Activated T-cell treated with anti-CD3 and anti-CD28 coated beads for 48 hours (primary cell): Measurements from ENCODE around the gene NAMPT.
"Not testable (repeated sequence)": the region's sequence is repeated elsewhere in the genome, so short reads cannot be mapped to it uniquely, and the experiment has no call there.

Experiments used
- DNase-seq: peaks from one replicate; pipeline ENCODE4 v3.0.0-alpha.2; 2020; ENCODE audit warnings: low read depth

NAMPT gene

DNA sequence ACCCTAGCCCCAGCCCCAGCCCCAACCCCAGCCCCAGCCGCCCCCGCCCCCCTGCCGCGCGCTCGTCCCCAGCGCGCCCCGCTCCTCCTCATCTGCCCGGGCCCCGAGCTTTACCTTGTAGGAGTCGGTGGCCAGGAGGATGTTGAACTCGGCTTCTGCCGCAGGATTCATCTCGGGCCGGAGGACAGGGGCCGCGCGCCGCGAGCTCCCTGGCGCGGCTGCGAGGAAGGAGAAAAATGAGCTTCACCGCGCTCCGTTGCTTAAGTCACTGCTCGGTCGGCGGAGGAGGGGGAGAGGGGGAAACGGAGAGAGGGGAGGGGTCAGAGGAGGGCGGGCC lies at the start of gene NAMPT:
TSS of gene NAMPT (minus strand) at position 270 of the 337 bp plus-strand sequence. CDS start at position 171, 99 bp downstream.
- no peak for DNase-seq

DNA sequence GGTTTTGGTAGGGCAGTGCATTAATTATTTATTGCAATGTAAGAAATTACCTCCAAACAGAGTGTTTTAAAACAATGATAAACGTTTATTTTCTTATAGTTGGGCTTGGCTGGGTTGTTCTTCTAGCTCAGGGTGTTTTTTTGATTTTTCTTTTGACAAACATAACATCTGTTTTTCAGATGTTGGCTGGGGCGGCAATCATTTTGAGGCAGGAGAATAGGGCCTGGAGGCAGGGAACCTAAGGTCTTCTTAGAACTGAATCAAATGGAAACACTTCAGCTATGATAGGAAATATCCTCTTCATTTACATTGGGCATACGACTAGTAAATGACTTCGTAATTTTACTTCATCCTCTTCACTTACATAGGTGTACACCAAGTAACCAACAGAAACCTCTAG lies 47.4 kb upstream of the NAMPT start:
- DNase-seq, result no peak

DNA sequence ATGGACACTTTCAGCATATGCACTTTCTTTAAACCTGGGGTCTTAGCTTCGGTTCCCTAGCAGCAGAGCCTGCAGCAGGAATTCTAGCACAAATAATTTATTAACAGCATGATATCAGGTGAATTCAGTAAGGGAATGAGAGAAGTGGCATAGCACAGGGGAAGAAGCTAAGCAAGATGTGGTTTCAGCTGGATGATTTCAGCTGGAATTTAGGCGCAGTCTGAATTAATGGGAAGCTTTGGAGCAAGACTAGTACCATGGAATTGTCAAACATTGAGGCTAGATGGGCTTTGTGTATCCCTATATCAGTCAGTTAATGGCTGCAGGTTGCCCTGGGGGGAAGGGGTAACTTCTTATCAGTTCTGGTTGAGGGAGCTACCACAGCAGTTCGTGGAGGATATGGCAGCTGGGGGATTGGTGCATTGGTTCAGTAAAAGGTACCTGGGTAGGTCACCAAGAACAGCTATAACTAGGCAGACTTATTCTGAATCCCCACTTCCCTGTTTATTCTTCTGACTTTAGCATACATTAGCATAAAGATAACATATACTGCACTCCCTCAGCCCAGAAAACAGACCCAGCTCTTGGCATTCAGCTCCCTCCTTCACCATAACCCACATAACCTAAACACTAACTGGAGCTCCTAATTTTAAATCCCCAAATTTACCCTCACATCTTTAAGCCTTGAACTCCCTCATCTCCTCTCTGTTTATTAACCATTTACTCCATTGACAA lies 46.8 kb upstream of the NAMPT start:
- DNase-seq, result no peak

DNA sequence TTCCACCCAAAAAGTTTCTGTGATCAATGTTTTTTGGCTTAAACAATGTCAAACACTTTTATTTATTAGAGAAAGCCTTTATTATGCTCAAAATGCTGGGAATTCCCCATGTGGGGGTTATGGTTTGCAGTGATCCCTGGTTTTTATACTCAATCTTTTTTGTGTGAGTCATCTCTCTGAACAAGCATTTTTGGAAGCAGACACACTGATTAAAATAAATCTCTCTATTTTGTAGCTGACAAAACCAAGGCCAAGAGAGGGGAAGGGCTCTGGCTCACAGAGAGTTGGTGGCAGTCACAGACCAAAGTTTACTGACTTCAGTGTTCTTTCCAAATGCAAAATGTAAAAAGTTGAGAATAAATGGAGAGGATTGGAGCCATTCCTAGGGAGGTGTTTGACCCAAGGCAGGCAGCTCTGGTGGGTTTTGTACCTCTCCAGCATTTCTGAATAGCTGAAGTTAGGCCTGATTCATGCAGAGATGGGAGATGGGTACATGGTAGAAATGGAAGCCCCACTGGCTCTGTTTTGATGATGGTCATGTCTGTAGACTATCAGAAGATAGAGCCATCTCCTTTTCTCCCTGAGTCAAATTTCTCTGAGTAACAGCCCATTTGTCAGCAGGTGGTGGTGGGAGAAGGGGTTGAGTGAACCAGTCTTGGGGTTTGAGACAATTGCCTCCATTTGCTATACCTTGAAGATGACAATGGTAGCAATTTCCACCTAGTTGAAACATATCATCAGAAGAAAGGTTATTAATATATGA lies 45.4 kb upstream of the NAMPT start:
- DNase-seq, result no peak

DNA sequence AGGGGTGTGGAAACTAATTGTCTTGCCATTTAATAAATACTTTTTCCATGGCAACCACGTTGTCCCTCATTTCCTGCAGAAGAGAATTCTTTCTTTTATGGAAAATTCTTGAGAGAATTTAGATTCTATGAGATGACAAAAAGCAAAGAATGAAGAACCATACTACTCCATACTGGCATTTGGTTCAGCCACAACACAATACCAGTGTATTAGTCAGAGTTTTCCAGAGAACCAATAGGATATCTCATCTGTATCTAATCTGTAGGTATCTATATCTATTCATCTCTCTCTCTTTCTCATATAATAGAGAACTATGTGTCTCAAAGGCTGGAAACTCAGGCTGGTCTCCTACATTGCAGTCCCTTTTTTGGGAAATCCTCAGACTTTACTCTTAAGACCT lies 44.6 kb upstream of the NAMPT start:
- DNase-seq, result no peak

DNA sequence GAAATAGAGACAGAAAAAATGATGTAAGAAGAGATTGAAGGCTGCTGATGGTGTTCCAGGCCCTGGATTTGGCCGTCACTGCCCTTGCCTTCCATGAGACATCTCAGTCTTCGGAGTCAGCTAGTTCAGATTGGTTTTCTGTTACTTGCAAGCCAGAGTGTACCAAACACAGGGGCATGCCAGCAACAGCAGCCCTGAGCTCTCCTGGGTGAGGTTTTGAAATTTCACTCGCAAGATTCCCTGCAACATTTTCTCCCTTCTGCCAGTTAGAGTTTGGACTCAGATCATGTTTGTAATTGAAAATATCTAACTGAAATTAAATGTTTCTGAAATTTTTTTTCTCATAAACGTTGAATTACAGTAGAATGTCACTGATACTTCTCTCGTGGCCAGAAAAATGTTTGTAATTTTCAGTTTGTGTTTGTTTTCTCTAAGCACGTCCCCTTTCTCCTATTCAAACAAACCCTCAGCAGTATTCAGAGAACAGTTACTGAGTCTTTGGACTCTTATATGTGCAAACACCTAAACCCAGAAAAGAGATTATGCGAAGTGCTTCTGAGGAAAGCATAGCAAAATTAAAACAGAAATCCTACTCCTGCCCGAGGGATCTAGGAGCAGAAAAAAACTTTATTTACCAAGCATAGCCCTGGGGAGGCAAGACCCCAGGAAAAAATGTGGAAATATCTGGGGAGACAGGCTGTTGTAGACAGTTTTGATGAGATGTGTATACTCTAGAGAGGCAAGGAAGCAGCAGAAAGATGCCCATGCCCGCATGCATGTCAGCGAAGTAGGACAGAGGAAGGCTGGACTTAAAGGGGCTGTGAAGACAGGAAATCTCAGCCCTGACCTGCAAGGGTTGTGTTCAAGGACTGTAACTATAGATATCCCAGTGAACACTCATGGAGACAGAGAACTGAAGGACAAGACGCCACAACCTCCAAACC lies 43.0 kb upstream of the NAMPT start:
- no peak for DNase-seq

DNA sequence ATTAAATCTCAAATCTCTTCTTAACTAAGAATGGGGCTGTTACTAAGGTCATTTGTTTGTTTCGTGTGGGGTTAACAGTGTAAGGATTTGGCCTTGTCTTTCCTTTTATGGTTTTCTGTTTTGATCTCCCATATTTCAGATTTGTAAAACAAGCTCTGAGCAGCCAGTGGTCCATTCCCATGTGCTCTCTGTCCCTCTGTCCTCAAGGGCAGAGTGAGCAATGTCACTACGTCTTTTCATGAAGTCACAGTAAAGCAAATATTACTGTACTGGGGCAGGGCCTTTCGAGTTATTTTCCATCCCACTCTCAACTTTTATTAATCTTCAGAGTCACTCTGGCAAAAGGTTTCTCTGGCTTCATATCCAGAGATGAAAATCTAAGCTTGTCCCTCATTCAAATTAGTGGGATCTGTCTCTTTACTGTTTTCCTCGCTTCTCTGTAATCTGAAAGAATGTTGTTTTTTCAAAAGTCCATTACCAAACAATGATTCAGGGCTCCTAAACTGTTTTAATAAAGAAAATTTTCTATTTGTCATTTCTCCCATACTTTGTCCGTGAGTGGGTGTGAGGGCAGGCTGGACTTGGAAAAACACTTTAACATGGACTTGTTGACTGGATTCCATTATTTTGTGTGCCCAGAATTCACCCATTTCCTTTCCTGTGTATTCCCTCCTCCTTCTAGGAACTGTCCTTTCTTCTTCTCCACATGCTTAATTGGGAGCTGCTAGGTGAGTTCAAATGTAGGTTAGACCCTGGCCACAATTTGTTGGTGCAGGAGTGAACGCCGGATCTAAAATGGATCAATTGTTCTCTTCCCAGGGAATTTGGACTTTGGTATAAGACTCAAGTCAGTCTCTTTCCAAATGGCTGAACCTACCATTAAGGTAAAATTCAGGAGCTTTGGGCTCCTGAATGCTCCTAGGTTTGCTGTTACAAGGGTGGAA lies 42.1 kb upstream of the NAMPT start:
- DNase-seq, result no peak

DNA sequence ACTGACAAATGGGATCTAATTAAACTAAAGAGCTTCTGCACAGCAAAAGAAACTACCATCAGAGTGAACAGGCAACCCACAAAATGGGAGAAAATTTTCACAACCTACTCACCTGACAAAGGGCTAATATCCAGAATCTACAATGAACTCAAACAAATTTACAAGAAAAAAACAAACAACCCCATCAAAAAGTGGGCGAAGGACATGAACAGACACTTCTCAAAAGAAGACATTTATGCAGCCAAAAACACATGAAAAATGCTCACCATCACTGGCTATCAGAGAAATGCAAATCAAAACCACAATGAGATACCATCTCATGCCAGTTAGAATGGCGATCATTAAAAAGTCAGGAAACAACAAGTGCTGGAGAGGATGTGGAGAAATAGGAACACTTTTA lies 39.7 kb upstream of the NAMPT start:
- not testable (repeated sequence) for DNase-seq

DNA sequence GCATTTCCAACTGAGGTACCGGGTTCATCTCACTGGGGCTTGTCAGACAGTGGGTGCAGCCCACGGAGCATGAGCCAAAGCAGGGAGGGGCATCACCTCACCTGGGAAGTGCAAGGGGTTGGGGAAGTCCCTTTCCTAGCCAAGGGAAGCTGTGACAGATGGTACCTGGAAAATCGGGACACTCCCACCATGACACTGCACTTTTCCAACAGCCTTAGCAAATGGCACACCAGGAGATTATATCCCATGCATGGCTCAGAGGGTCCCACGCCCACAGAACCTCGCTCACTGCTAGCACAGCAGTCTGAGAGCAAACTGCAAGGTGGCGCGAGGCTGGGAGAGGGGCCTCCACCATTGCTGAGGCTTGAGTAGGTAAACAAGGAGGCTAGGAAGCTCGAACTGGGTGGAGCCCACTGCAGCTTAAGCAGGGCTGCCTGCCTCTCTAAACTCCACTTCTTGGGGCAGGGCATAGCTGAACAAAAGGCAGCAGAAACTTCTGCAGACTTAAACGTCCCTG lies 35.5 kb upstream of the NAMPT start:
- not testable (repeated sequence) for DNase-seq

DNA sequence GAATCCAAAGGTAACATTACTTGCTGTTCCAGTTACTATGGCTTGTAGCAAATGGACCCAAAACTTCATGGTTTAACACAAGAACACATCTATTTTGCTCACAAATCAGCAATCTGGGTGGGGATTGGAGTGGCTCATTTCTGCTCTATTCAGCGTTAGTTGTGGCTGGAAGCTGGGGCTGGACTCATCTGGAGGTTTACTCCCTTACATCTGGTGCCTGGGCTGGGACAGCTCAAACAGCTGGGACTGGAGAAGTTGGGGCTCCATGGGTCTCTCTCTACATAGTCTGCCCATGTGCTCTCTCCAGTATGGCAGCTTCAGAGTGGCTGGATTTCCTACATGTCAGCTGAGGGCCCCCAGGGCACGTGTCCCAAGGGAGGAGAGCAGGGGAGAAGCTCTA lies 33.7 kb upstream of the NAMPT start:
- no peak for DNase-seq

DNA sequence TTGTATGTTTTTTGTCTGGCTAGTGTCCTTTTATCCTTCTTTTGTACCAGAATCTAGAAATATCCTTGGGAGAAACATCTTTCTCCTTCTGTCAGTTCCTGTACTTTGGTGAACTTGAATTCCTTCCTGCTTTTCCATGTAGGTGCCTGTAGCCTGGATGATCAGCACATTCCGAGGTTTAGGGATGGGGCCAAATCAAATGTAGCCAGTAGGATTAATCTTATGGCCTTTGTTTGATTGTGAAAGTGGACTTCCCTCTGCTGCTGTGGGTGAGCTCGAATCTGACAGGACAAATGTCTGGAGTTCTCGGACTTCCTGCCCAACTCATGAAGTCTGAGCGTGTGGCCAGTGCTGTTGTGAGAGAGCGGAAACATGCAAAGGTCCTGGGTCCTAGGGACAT lies 33.2 kb upstream of the NAMPT start:
- no peak for DNase-seq

DNA sequence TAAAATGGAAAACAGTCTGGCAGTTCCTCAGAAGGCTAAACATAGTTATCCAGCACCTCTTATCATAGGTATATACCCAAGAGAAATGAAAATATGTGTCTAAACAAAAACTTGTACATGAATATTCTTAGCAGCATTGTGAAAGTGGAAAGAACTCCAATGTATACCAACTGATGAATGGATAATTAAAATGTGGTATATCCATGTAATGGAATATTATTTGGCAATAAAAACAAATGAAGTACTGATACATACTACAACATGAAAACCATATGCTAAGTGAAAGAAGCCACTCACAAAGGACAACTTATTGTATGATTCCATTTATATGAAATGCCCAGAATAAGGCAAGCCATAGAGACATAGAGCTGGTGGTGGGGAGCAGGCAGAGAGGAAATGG lies 32.2 kb upstream of the NAMPT start:
- no peak for DNase-seq

DNA sequence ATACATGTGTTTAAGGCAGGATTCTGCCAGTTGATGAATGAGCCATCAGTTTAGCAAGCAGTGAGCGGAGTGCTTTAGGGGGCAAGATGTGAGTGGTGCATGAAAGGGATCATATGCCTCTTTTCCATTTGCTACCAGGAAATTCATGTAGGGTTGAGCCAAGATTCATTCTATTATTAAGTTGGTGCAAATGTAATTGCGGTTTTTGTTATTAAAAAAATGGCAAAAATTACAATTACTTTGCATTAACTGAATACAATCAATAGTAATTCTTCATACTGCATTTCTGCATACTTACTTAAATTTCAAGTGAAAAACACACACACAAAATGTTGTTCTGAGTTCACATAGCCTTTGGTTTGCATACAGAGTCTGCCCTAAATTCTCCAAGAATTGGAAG lies 30.1 kb upstream of the NAMPT start:
- DNase-seq, result no peak

DNA sequence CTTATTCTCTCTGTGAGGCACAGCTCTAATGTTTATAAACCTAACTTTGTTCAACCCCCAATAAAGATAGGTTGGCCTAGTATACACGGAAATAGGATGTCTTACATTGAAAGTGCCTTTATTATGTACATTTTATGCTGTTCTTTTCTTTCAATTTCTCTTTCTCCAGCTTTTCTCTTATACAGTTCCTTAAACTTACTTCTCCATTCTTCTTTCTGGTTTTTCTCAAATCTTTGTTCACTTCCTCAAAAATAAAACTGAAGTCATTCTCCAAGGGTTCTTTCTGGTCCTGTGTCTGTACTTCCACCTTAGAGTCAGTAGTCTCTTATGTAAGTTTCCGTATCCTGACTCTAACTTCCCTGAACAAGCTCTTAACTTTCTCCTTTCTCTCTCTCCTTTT lies 29.2 kb upstream of the NAMPT start:
- DNase-seq, result no peak

DNA sequence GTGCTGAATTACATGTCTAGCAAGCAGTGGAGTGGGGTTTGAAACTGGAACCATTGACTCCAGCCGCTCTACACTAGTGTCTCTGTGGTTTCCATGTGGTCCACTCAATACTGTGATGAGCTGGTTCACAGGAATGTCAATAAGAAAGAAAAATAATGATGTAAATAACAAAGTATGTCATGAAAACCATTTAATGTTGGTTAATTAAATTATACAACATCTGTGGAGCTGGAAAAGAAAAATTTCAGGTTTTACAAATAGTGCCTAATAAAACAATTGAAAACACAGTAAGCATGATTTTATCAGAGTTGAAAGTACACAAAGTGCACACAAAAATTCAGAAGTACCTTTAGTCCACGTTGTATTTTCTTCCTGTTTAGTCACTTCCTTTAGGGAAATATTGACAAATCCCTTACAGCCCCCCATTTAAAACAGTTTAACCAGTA lies 28.7 kb upstream of the NAMPT start:
- no peak for DNase-seq

DNA sequence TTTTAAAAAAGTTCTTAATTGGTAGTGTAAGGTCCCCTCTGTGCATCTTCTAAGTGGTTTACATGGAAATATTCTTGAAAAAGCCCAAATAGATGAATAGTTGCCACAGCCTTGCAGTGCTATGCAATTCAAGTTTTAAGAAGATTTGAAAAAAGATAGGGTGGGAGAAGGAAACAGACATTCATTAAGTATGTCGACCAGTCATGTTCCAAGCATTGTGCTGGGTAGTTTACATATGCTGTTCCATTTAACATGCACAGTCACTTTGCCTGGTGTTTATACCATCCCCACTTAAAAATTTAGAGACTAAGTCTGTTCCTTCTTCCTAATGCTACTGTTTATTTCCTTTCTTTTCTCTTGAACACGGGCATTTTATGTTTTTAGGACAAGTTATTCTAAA lies 28.1 kb upstream of the NAMPT start:
- no peak for DNase-seq

DNA sequence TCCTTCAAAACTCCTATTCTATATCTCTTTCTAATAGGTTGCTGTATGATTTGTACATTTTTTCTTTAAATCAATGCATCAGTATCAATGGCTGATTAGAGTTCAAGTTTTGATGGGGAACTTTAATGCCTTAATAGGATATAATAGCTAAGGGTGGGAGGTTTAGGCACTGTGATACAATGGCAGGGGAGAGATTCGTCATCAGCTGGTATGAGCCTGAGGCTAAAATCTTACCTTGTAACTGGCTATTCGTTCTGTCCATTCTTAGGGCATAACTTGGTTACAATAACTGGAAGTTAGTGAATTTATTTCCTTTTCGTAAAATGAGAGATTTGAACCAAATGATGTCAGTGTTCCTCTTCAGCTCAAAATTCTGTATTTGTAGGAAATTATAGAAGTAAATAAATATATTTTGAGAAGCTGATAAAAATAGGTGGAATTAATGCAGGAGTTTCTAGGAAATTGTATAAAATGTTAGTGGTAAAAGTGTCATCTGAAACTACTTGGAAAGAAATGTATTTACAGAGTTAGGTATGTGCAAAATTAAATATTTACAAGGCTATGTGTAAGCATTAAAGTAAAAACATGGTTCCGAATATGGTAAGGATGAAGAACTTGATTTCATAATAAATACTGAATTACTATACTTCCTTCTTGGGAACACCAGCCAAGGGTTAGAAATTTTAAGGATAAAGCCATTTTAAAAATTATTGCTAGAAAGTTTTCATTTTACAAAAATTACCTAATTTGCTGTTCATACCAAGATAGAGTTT lies 27.5 kb upstream of the NAMPT start:
- no peak for DNase-seq

DNA sequence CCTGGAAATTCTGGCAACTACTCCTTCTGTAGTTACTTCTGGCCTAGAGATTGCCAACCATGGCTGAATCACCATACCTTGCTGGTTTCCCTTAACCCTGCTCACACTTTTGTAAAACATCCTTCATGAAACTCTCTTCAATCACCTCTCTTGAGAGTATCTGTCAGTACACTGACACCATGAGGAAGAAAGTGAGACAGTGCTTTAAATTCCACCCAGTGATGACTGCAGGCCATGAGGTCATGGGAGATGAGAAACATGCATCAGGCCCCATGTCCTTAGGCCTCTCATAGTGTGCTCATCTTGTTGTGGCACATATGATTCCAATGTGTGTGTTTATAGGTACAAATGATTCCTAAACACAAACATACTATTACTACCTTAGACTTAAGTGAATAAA lies 24.6 kb upstream of the NAMPT start:
- no peak for DNase-seq

DNA sequence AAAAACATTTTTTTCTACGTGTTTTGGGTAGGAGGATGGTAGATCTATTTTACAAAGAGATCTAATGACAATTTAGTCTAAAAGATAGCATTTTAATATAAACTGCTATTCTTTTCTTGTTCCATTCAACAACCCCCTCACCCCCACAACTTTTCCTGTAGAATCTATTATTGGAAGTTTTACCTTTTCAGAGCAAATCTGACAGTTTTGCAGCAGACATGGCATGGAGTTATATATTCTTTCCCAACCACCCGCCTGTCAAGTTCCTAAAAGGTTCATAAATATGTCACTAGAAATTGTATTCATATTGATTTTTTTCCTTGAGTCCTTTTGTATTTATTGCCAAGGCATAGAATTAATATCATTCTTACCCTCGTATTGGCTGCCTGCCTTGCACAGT lies 21.5 kb upstream of the NAMPT start:
- DNase-seq, result no peak

DNA sequence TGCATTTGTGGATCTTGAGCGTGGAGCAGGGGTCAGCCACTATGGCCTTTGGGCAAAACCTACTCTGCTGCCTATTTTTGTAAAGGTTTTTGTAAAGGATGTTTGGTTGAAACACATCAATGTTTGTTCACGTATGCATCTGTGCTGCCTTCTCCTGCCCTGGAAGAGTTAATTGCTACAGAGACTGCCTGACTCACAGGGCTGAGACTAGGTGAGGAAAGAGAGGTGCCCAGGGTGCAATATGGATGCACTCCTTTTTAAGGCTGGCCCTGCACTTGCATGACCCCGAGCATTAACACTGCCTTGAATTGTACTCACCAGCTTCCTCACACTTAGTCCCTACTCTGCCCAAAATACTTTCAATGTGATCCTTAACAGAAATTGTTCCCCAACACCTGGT lies 20.9 kb upstream of the NAMPT start:
- no peak for DNase-seq

DNA sequence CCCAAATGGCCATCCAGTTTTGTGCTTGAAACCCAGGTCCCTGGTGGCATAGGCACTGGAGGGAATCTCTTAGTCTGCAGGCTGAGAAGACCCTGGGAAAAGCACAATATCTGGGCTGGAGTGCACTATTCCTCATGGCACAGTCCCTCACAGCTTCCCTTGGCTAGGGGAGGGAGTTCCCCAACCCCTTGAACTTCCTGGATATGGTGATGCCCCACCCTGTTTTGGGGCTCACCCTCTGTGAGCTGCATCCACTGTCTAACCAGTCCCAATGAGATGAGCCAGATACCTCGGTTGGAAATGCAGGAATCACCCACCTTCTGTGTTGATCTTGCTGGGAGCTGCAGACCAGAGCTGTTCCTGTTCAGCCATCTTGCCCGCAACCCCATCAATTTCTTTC lies 19.8 kb upstream of the NAMPT start:
- no peak for DNase-seq
